ENCODE data around the gene CTSC. TPM values are rescaled to one million over a fixed set of nuclear protein-coding genes. Genes with fewer than 3 reads are reported as not detected.

Gene CTSC
- total RNA-seq, 1 experiment from 2014 or later, result 119 TPM

DNA sequence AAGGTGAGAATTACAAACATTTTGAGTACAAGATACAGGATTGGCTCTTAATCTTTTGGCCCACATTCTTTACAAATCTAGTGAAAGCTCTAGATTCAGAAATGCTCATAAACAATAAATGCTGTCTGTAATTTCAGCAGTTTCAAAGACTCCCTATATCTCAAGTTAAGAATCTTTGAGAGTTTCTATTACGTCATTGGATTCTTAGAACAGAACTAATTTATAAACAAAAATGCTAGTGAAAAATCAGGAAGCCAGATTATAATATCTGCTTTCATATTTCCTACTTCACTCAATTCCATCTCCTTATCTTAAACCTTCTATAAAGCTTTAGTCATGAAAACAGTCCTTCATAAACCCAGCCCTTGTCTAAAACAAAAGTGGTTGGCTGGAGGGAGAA lies 32.1 kb downstream of the CTSC start:
- no peak for DNase-seq
- no peak overlapping the region for H3K4me3 ChIP-seq
- no peaks in the 10 kb centered on the region; the same call in 1 of the 2 replicates for H3K9me2 ChIP-seq (ENCODE audit: insufficient read depth)
- H2AFZ ChIP-seq, result no peak overlapping the region
- H3K36me3 ChIP-seq (ENCODE audit: low read depth), result peaks cover 20% of the 10 kb centered on the region
- no peaks in the 10 kb centered on the region for H3K9me3 ChIP-seq (ENCODE audit: insufficient read depth, low read depth)
- H3K79me2 ChIP-seq (ENCODE audit: low read depth), result no peaks in the 10 kb centered on the region
- BruUV-seq (replicated peaks), result no TSS peak
- no peaks in the 10 kb centered on the region for H4K20me1 ChIP-seq (ENCODE audit: insufficient read depth)
- no peaks in the 10 kb centered on the region for H3F3A ChIP-seq (ENCODE audit: insufficient read depth, low read depth)
- H3K4me2 ChIP-seq, result no peak overlapping the region
- peaks cover 7% of the 10 kb centered on the region for H3K4me1 ChIP-seq (replicated peaks; ENCODE audit: insufficient read depth)
- H3K27me3 ChIP-seq (ENCODE audit: insufficient read depth, low read depth), result no peaks in the 10 kb centered on the region
- TF ChIP-seq EZH2 (IDR thresholded peaks at IDR 0.05; ENCODE audit: low read depth) (no peak), CTCF (conservative IDR thresholded peaks at IDR 0.05) (no peak)
- intact Hi-C loops (cut with micrococcal nuclease; ENCODE audit: unreplicated experiment), result no loop called here
- POLR2A ChIA-PET (ENCODE audit: unreplicated experiment), result no interaction called here
- H3K27ac ChIP-seq, result no peak overlapping the region
- CTCF ChIA-PET, result no interaction called here

GRCh38 chr11:88304352-88304751 lies 33.2 kb downstream of the CTSC start:
- BruUV-seq (replicated peaks), result no TSS peak

DNA sequence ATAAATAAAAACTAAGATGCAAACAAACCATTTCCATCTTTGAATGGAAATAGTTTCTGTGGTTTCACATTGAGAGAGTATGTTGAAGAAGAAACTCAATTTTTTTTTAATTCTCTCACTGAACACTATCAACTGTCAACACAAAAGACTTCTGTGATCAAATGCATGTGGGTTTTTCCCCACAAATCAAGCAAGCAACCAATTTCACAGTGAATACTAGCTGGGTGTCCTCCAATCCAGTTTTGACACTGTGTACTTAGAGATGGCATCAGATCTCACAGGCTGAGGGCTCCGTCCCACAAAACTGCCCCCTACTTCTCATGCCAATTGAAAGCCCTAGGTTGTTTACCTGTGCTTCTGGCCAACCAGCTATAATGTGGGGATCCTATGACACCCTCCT lies 34.5 kb downstream of the CTSC start:
- H3K4me1 ChIP-seq (replicated peaks; ENCODE audit: insufficient read depth), result no peaks in the 10 kb centered on the region
- H3K4me2 ChIP-seq, result no peak overlapping the region
- H3K27ac ChIP-seq, result no peak overlapping the region
- no peaks in the 10 kb centered on the region for H3K27me3 ChIP-seq (ENCODE audit: insufficient read depth, low read depth)
- no peak for DNase-seq
- H3K9me2 ChIP-seq (ENCODE audit: insufficient read depth), result no peaks in the 10 kb centered on the region; the same call in 1 of the 2 replicates
- H2AFZ ChIP-seq, result no peak overlapping the region
- POLR2A ChIA-PET (ENCODE audit: unreplicated experiment), result no interaction called here
- BruUV-seq (replicated peaks), result no TSS peak
- no peak for TF ChIP-seq CTCF (conservative IDR thresholded peaks at IDR 0.05)
- TF ChIP-seq EZH2 (IDR thresholded peaks at IDR 0.05; ENCODE audit: low read depth), result no peak
- no peaks in the 10 kb centered on the region for H4K20me1 ChIP-seq (ENCODE audit: insufficient read depth)
- no peak overlapping the region for H3K4me3 ChIP-seq
- H3K9me3 ChIP-seq (ENCODE audit: insufficient read depth, low read depth), result no peaks in the 10 kb centered on the region
- 0 out of 2 replicates have a peak, but pooled peaks cover 17% of the 10 kb centered on the region for H3K36me3 ChIP-seq (ENCODE audit: low read depth)
- H3F3A ChIP-seq (ENCODE audit: insufficient read depth, low read depth), result no peaks in the 10 kb centered on the region
- CTCF ChIA-PET, result no interaction called here
- H3K79me2 ChIP-seq (ENCODE audit: low read depth), result no peaks in the 10 kb centered on the region
- intact Hi-C loops (cut with micrococcal nuclease; ENCODE audit: unreplicated experiment), result no loop called here

More at GRCh38 chr11:88304352-88304751, 33.2 kb downstream of the CTSC start:
- Histone ChIP-seq H3K27me3 (ENCODE audit: insufficient read depth, low read depth) (no peaks in the 10 kb centered on the region), H3K36me3 (ENCODE audit: low read depth) (peaks cover 25% of the 10 kb centered on the region), H3K27ac (no peak overlapping the region), H4K20me1 (ENCODE audit: insufficient read depth) (no peaks in the 10 kb centered on the region), H3F3A (ENCODE audit: insufficient read depth, low read depth) (no peaks in the 10 kb centered on the region), H3K4me1 (replicated peaks; ENCODE audit: insufficient read depth) (no peaks in the 10 kb centered on the region), H3K79me2 (ENCODE audit: low read depth) (no peaks in the 10 kb centered on the region), H3K4me3 (no peak overlapping the region), H3K9me2 (ENCODE audit: insufficient read depth) (no peaks in the 10 kb centered on the region; the same call in 1 of the 2 replicates), H3K4me2 (no peak overlapping the region), H2AFZ (no peak overlapping the region), H3K9me3 (ENCODE audit: insufficient read depth, low read depth) (no peaks in the 10 kb centered on the region)
- TF ChIP-seq EZH2 (IDR thresholded peaks at IDR 0.05; ENCODE audit: low read depth) (no peak), CTCF (conservative IDR thresholded peaks at IDR 0.05) (no peak)
- ChIA-PET POLR2A (ENCODE audit: unreplicated experiment) (no interaction called here), CTCF (no interaction called here)
- intact Hi-C loops (cut with micrococcal nuclease; ENCODE audit: unreplicated experiment), result no loop called here
- DNase-seq, result no peak

Data from PC-9 (cell line).